Measurements from ENCODE around the gene FAM174C. TPM values are rescaled to one million over a fixed set of nuclear protein-coding genes. Genes with fewer than 3 reads are reported as not detected.
A peak's percentile ranks its signal among the peaks of the same experiment; 100 is the strongest.

FAM174C gene
- total and polyA plus RNA-seq, 8 donors: 10.6 to 58.7 (median 19.4) TPM

- H3K4me1 ChIP-seq: peaks cover 43 to 72% of the 10 kb centered on the region in 2 donors
- no peaks in the 10 kb centered on the region for H3K27me3 ChIP-seq
- ATAC-seq (peak; percentile 0), DNase-seq (no peak)
- peak overlapping the region; percentile 48 to 70 for H3K4me3 ChIP-seq
- peak overlapping the region; percentile 99 for H3K27ac ChIP-seq
- intact Hi-C loops (cut with DNase I): no loop called here
- no peak for TF ChIP-seq CTCF (IDR thresholded peaks at IDR 0.05)
- peaks cover 4 to 75% of the 10 kb centered on the region in 2 donors for H3K36me3 ChIP-seq
- no peaks in the 10 kb centered on the region for H3K9me3 ChIP-seq
Measured at GRCh38 chr19:1274852-1275259, 474 bp upstream of the FAM174C start.

GRCh38 chr19:1275976-1276627 lies 772 bp downstream of the FAM174C start:
- Histone ChIP-seq H3K36me3 (peaks cover 4 to 68% of the 10 kb centered on the region in 2 donors), H3K4me3 (peak overlapping the region; percentile 48 to 70), H3K4me1 (peaks cover 32 to 63% of the 10 kb centered on the region in 2 donors), H3K9me3 (no peaks in the 10 kb centered on the region), H3K27me3 (no peaks in the 10 kb centered on the region), H3K27ac (peak overlapping the region; percentile 99)
- intact Hi-C loops (cut with DNase I): no loop called here
- DNase-seq: no peak
- no peak for TF ChIP-seq CTCF (IDR thresholded peaks at IDR 0.05)
- no peak for ATAC-seq

- Histone ChIP-seq H3K4me1 (peaks cover 28 to 58% of the 10 kb centered on the region in 2 donors), H3K4me3 (peak overlapping the region; percentile 48 to 70), H3K9me3 (no peaks in the 10 kb centered on the region), H3K36me3 (peaks cover 4 to 63% of the 10 kb centered on the region in 2 donors), H3K27me3 (no peaks in the 10 kb centered on the region), H3K27ac (peak overlapping the region; percentile 99)
- TF ChIP-seq CTCF (IDR thresholded peaks at IDR 0.05): no peak
- intact Hi-C loops (cut with DNase I): no loop called here
- DNase-seq (no peak), ATAC-seq (no peak)
Measured at GRCh38 chr19:1276628-1277022, 1.3 kb downstream of the FAM174C start.

GRCh38 chr19:1277061-1277460 lies 1.7 kb downstream of the FAM174C start:
- no peak for TF ChIP-seq CTCF (IDR thresholded peaks at IDR 0.05)
- no peaks in the 10 kb centered on the region for H3K9me3 ChIP-seq
- H3K27me3 ChIP-seq: no peaks in the 10 kb centered on the region
- DNase-seq (no peak), ATAC-seq (no peak)
- intact Hi-C loops (cut with DNase I): no loop called here
- H3K36me3 ChIP-seq: peaks cover 4 to 58% of the 10 kb centered on the region in 2 donors
- H3K4me3 ChIP-seq: no peak overlapping the region
- H3K4me1 ChIP-seq: peaks cover 23 to 53% of the 10 kb centered on the region in 2 donors
- H3K27ac ChIP-seq: no peak overlapping the region

- Histone ChIP-seq H3K4me3 (no peak overlapping the region), H3K27ac (no peak overlapping the region), H3K27me3 (peaks cover 0 to 5% of the 10 kb centered on the region in 2 donors), H3K4me1 (peaks cover 14 to 43% of the 10 kb centered on the region in 2 donors), H3K36me3 (peaks cover 0 to 48% of the 10 kb centered on the region in 2 donors), H3K9me3 (no peaks in the 10 kb centered on the region)
- intact Hi-C loops (cut with DNase I): no loop called here
- no peak for TF ChIP-seq CTCF (IDR thresholded peaks at IDR 0.05)
- ATAC-seq (no peak), DNase-seq (no peak)
Measured at GRCh38 chr19:1278074-1278473, 2.7 kb downstream of the FAM174C start.

Data from left lung (tissue), 10 donors.